HG02588 (cell line): Measurements from ENCODE around the gene YPEL5.
"Not testable (repeated sequence)": the region's sequence is repeated elsewhere in the genome, so short reads cannot be mapped to it uniquely, and the experiment has no call there.

Experiments
- ATAC-seq: cut with Tn5 transposase; IDR thresholded peaks from one replicate; pipeline ENCODE4 v1.9.1; 2021; ENCODE audit warnings: mild to moderate bottlenecking, moderate library complexity; ENCODE audit not compliant: unreplicated experiment

YPEL5 gene

GRCh38 chr2:30136764-30137444 is 9.9 kb upstream of the YPEL5 start:
- ATAC-seq, result no peak

GRCh38 chr2:30139131-30139870 is 7.5 kb upstream of the YPEL5 start:
- peak; percentile 78 for ATAC-seq

- ATAC-seq, result no peak
Observed at GRCh38 chr2:30141136-30141535, 5.7 kb upstream of the YPEL5 start.

- no peak for ATAC-seq
Observed at GRCh38 chr2:30144260-30144659, 2.5 kb upstream of the YPEL5 start.

- ATAC-seq, result not testable (repeated sequence)
Observed at GRCh38 chr2:30144951-30145350, 1.9 kb upstream of the YPEL5 start.

GRCh38 chr2:30145826-30146336 is 926 bp upstream of the YPEL5 start:
- ATAC-seq, result no peak

- peak; percentile 2 for ATAC-seq
Observed at GRCh38 chr2:30147196-30147714, 448 bp downstream of the YPEL5 start.

GRCh38 chr2:30147715-30148610 is 1.2 kb downstream of the YPEL5 start:
- ATAC-seq, result peak; percentile 24

GRCh38 chr2:30148850-30149249 is 2.0 kb downstream of the YPEL5 start:
- ATAC-seq, result no peak

- no peak for ATAC-seq
Observed at GRCh38 chr2:30149513-30149912, 2.7 kb downstream of the YPEL5 start.

- no peak for ATAC-seq
Observed at GRCh38 chr2:30149976-30150375, 3.2 kb downstream of the YPEL5 start.

GRCh38 chr2:30150786-30151185 is 4.0 kb downstream of the YPEL5 start:
- no peak for ATAC-seq

- no peak for ATAC-seq
Observed at GRCh38 chr2:30152385-30152784, 5.6 kb downstream of the YPEL5 start.

GRCh38 chr2:30155202-30155601 is 8.4 kb downstream of the YPEL5 start:
- no peak for ATAC-seq

GRCh38 chr2:30155889-30156658 is 9.3 kb downstream of the YPEL5 start:
- no peak for ATAC-seq

- ATAC-seq, result no peak
Observed at GRCh38 chr2:30157616-30158015, 10.8 kb downstream of the YPEL5 start.

- ATAC-seq, result no peak
Observed at GRCh38 chr2:30159766-30160165, 13.0 kb downstream of the YPEL5 start.

- no peak for ATAC-seq
Observed at GRCh38 chr2:30161929-30162706, 15.3 kb downstream of the YPEL5 start.

- no peak for ATAC-seq
Observed at GRCh38 chr2:30162806-30163205, 16.0 kb downstream of the YPEL5 start.
